HG02938 (cell line): ENCODE measurements around the gene HMCN2.

Experiments
- ATAC-seq: cut with Tn5 transposase; IDR thresholded peaks from one replicate; pipeline ENCODE4 v1.9.1; 2021; ENCODE audit warnings: mild to moderate bottlenecking, moderate library complexity; ENCODE audit not compliant: unreplicated experiment

Gene HMCN2

GRCh38 chr9:130359819-130360218 is 94.3 kb downstream of the HMCN2 start:
- ATAC-seq = no peak

GRCh38 chr9:130360672-130361071 is 95.1 kb downstream of the HMCN2 start:
- ATAC-seq = no peak

- ATAC-seq = no peak
Observed at GRCh38 chr9:130361873-130362362, 96.4 kb downstream of the HMCN2 start.

GRCh38 chr9:130362691-130363090 is 97.1 kb downstream of the HMCN2 start:
- no peak for ATAC-seq

GRCh38 chr9:130363755-130364404 is 98.3 kb downstream of the HMCN2 start:
- ATAC-seq = no peak

- ATAC-seq = no peak
Observed at GRCh38 chr9:130364619-130365322, 99.2 kb downstream of the HMCN2 start.

GRCh38 chr9:130365323-130365721 is 99.8 kb downstream of the HMCN2 start:
- no peak for ATAC-seq

GRCh38 chr9:130366072-130366471 is 100.5 kb downstream of the HMCN2 start:
- ATAC-seq = no peak

- no peak for ATAC-seq
Observed at GRCh38 chr9:130366888-130367550, 101.5 kb downstream of the HMCN2 start.

- no peak for ATAC-seq
Observed at GRCh38 chr9:130368631-130369103, 103.1 kb downstream of the HMCN2 start.

GRCh38 chr9:130370226-130370625 is 104.7 kb downstream of the HMCN2 start:
- no peak for ATAC-seq

GRCh38 chr9:130371196-130371966 is 105.8 kb downstream of the HMCN2 start:
- ATAC-seq = no peak

- ATAC-seq = no peak
Observed at GRCh38 chr9:130372057-130372456, 106.5 kb downstream of the HMCN2 start.

GRCh38 chr9:130373679-130374325 is 108.2 kb downstream of the HMCN2 start:
- no peak for ATAC-seq

- no peak for ATAC-seq
Observed at GRCh38 chr9:130377612-130378011, 112.1 kb downstream of the HMCN2 start.

GRCh38 chr9:130378875-130379648 is 113.5 kb downstream of the HMCN2 start:
- no peak for ATAC-seq

- no peak for ATAC-seq
Observed at GRCh38 chr9:130379649-130379970, 114.0 kb downstream of the HMCN2 start.

- ATAC-seq = no peak
Observed at GRCh38 chr9:130380920-130381469, 115.4 kb downstream of the HMCN2 start.

- no peak for ATAC-seq
Observed at GRCh38 chr9:130381660-130382059, 116.1 kb downstream of the HMCN2 start.

GRCh38 chr9:130382096-130382495 is 116.5 kb downstream of the HMCN2 start:
- no peak for ATAC-seq
